HG03045 (cell line): ENCODE measurements around the gene GSG1L.

Experiments used
- ATAC-seq: cut with Tn5 transposase; IDR thresholded peaks from one replicate; pipeline ENCODE4 v1.9.1; 2021; ENCODE audit warnings: mild to moderate bottlenecking, moderate library complexity; ENCODE audit not compliant: unreplicated experiment

Gene GSG1L

DNA sequence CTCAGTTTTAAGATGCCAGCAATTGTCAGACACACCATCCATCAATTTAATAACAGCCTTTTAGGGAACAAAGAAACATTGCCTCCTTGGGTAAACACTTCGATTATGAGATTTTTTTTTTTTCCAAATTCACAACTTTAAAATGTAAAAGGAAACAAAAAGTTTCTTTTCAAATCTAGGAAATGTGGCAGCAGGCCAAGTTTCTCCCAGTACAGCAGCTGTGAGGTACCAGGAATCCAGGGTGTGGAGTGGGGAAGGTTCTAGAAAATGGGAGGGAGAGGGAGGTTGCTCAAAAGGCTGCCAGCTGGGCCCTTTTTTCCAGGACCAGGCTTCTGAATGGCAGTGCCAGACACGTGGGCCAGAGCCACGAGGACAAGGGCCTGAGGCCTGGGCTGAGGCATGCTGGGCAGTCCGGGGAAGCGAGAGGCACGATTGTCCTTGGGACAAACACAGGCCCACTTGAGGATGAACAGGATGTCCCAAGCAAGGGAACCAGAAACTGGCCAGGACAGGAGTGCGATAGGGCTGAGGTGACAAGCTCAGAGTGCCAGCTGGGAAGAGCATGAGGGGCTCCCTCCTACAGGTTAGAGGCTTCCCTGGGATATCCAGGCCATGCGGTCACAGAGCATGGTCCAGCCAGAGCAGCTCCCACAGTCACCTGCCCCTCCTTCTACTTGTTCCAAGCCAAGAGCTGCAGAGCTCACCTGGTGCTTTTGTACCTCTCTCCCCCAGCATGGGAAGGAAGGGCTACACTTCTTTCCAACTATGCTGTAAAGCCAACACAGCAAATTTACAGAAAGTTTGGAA, 298.4 kb downstream of the GSG1L start:
- ATAC-seq, result no peak

GRCh38 chr16:27764427-27764826, 299.1 kb downstream of the GSG1L start:
- ATAC-seq, result no peak

GRCh38 chr16:27762441-27762840, 301.1 kb downstream of the GSG1L start:
- ATAC-seq, result no peak

DNA sequence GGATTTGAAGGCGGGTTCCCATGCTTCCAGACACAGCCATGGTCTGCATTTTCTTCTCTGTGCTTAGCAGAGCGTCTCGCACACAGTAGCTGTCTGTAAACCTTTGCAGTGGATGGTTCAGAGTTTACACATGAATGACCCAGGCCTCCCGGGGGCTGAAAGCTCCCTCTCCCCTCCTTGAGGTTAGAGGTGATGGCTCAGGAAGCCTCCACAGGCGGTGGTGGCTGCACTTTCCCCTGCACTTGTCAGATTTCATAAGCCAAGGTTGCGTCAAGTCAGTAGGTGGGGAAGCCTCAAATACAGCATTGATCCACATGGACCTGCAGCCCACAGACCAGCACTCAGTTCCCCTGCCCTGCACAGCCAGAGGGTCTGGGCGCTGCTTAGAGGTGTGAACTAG, 301.7 kb downstream of the GSG1L start:
- ATAC-seq, result no peak

GRCh38 chr16:27760789-27761176, 302.7 kb downstream of the GSG1L start:
- ATAC-seq, result no peak

DNA sequence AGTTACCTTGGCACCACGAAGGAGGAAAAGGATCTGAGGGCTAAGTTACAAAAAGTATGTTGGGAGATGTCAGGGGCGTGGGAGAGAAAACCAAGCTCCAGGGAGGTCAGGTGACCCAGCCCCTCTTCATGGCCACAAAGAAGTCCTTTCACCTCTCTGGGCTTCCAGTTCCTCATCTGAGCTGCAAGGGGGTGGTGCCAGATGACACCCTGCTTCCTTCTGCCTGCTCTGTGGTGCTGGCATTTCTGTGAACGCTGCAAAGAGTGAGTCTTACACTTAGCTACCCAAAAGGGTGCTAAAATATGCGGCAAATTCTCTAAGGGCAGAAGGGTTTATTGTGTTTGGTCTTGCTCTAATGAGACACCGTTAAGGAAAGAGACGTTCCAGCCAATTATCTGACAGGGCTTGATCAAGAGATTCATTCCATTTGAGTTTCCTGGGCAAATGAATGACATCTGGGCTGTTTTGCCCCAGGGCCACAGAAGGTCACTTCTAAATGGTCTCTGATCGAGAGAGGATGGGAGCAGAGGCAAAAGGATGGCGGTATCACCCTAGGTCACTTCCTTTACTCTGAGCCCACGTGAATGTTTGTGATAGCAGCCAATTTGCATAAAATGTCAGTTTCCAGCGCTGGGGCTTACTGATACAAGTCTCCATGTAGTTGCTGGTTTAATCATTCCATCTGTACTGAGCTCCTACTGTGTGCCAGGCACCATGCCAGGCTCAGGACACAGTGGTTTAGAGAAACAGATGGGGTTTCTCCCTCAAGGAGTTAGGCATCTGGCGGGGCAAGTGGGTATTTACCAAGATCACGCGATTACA, 303.3 kb downstream of the GSG1L start:
- no peak for ATAC-seq

- ATAC-seq, result no peak
Measured at GRCh38 chr16:27759301-27759871, 304.1 kb downstream of the GSG1L start.

DNA sequence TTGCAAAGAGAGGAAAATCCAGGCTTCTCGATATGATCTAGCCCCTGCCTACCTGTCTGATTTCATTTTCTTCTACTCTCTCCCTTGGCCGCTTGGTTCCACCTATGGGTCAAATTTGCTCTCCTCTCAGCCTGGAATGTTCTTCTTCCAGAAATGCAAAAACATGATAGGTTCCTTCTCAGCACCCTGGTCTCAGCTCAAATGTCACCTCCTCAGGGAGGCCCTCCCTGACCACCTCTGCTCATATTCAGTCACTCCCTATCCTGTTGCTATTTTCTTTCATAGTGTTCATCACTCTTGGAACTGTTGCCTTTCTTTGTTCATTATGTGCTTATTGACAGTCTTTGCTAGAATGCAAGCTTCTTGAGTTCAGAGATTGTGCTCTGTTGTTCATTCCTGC, 305.0 kb downstream of the GSG1L start:
- ATAC-seq, result no peak

GRCh38 chr16:27756206-27756970, 307.1 kb downstream of the GSG1L start:
- ATAC-seq, result no peak

DNA sequence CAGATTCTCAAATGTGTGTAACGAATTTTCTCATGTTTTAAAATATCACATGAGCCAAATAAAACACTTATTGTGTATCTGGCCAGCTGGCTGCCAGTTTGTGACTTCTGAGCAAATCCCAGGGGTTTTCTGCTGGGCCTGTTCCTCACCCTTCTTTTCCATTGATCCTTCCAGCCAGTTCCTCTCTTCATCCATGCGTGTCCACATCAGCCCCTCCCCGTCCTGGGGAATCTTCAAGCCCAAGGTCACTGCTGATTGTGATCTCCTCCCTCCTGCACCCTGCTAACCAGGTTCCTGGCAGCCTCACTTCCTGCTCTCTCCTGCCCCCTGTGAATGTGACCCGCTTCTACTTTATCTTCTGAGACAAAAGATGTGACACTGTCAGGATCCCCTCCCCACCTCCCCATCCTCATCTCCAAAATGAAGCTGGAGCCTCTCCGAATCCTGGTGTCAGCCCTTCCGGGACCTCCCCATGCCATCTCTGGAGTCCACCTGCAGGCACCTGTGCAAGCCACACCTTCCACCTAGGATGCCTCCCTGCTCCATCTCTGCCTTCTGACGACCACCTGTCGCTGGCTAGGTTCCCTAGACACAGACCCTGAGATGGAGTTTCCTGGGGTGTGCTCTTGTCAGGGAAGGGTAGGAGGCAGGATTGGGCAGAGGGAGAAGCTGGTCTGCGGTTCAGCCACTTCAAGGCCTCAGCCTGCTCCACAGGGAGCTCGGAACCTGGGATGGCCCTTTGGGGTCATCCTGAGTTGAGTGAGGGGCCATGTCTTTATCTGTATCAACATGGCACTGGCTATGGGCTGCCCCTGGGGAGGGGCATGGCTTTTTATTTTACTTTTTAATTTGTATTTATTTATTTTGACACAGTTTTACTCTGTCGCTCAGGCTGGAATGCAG, 308.5 kb downstream of the GSG1L start:
- ATAC-seq, result no peak

DNA sequence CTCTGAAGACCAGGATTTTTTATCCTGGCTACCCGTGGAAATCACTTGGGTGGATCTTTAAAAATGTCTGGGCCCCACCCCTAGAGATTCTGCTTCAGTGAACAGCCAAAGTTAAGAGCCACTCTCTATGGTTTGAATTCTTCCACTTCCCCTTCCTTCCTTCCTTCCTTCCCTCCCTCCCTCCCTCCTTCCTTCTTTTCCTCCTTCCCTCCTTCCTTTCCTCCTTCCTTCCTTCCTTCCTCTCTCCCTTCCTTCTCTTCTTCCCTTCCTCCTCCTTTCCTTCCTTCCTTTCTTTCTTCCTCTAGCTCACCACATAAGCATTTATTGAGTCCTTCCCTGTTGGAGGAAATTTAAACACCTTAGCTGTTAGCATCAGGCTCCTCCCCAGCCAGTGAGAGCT, 310.0 kb downstream of the GSG1L start:
- no peak for ATAC-seq

DNA sequence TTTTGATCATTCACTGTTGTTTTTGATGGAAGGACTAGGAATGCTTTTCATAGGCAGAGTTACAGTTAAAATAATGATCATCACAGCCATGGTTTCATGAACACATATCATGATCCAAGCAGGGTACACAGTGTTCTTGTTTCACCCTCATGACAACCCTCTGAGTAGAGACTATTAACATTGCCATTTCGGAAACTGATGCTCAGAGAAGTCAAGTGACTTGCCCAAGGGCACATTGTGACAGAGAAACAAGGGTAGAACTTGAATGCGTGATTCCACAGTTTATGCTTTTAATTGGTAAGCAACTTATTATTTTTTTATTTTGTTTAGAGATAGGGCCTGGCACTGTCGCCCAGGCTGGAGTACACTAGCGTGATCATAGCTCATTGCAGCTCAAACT, 311.3 kb downstream of the GSG1L start:
- ATAC-seq, result no peak

- ATAC-seq, result no peak
Measured at GRCh38 chr16:27751676-27752075, 311.8 kb downstream of the GSG1L start.

GRCh38 chr16:27751233-27751632, 312.3 kb downstream of the GSG1L start:
- ATAC-seq, result no peak

GRCh38 chr16:27749946-27750345, 313.6 kb downstream of the GSG1L start:
- ATAC-seq, result no peak

DNA sequence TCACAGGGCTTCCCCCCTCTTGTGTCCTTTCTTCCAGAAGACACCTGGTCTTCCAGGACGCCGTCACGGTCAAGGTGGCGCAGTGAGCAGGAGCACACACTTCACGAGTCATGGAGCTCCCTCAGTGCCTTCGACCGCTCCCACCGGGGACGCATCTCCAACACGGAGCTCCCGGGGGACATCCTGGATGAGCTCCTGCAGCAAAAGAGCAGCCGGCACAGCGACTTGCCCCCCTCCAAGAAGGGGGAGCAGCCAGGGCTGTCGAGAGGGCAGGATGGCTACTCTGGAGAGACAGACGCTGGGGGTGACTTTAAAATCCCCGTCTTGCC, 314.0 kb downstream of the GSG1L start:
- no peak for ATAC-seq

GRCh38 chr16:27748868-27749546, 314.5 kb downstream of the GSG1L start:
- ATAC-seq, result no peak

DNA sequence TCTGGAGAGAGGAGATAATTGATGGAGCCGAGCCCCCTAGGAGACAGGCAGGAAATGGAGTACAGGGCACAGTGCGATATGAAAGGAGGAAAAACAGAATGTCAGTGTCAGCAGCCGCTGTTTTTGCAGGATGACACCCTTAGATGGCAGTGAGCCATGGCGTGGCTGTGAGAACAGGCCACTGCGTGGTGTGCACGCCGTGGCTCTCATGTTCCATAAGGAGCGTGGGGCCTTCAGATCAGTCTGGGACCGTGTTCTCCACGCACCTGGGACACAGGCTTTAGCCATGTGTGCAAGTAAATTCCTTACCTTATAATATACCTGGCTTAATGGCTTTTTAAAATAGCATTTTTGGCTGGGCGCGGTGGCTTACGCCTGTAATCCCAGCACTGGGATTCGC, 315.6 kb downstream of the GSG1L start:
- no peak for ATAC-seq

- ATAC-seq, result no peak
Measured at GRCh38 chr16:27746076-27746855, 317.2 kb downstream of the GSG1L start.
